SU-DHL-6 (cell line): ENCODE measurements around the gene UNC5B.

ENCODE experiments used
- H2AFZ ChIP-seq: fragments of 200-600 bp; sonication (generic); 2 replicates; pipeline ENCODE4 v1.6.1; 2014; ENCODE audit warnings: low read depth, mild to moderate bottlenecking, moderate library complexity, mixed read lengths, antibody characterized with exemption, low read length; ENCODE audit not compliant: severe bottlenecking
- H3F3A ChIP-seq: fragments of 200-600 bp; shearing (Covaris generic); 2 replicates; pipeline ENCODE4 v1.6.0; 2016; ENCODE audit warnings: antibody characterized with exemption, mild to moderate bottlenecking; ENCODE audit not compliant: insufficient read depth
- H3K27ac ChIP-seq: fragments of 200-600 bp; sonication (generic); 2 replicates; pipeline ENCODE4 v1.5.1; 2016; ENCODE audit warnings: low read depth, mild to moderate bottlenecking, low read length, moderate library complexity, mixed read lengths
- H3K27me3 ChIP-seq: fragments of 200-600 bp; sonication (generic), shearing (Covaris generic); 2 replicates; pipeline ENCODE4 v1.6.0; 2014; ENCODE audit warnings: mild to moderate bottlenecking, low read length
- H3K36me3 ChIP-seq: fragments of 200-600 bp; sonication (generic); 2 replicates; pipeline ENCODE4 v1.6.1; 2014; ENCODE audit warnings: mild to moderate bottlenecking, low read length, mixed read lengths
- H3K4me2 ChIP-seq: fragments of 300-600, 200-600 bp; shearing (Covaris generic), sonication (generic); 2 replicates; pipeline ENCODE4 v1.6.0; 2014; ENCODE audit warnings: low read length, low read depth, mild to moderate bottlenecking; ENCODE audit not compliant: poor library complexity, severe bottlenecking
- H3K4me3 ChIP-seq: fragments of 200-600 bp; sonication (generic); 2 replicates; pipeline ENCODE4 v1.5.1; 2014; ENCODE audit warnings: antibody characterized with exemption, low read length, mild to moderate bottlenecking, mixed read lengths; ENCODE audit not compliant: insufficient read depth, poor library complexity, severe bottlenecking
- H3K79me2 ChIP-seq: fragments of 200-600 bp; sonication (generic); 2 replicates; pipeline ENCODE4 v1.6.1; 2014; ENCODE audit warnings: mild to moderate bottlenecking, low read length, moderate library complexity; ENCODE audit not compliant: insufficient read depth
- H3K9ac ChIP-seq: fragments of 200-600 bp; sonication (generic); 2 replicates; pipeline ENCODE4 v1.7.0; 2014; ENCODE audit warnings: mild to moderate bottlenecking, low read length
- H3K9me2 ChIP-seq: fragments of 200-600 bp; sonication (generic); replicated peaks from 2 replicates; pipeline ENCODE4 v1.6.1; 2014; ENCODE audit warnings: low read length; ENCODE audit not compliant: insufficient read depth
- H3K9me3 ChIP-seq: fragments of 200-600 bp; sonication (generic); 2 replicates; pipeline ENCODE4 v1.6.1; 2014; ENCODE audit warnings: low read length, mixed read lengths; ENCODE audit not compliant: insufficient read depth
- H4K20me1 ChIP-seq: fragments of 200-600 bp; sonication (generic); 2 replicates; pipeline ENCODE4 v1.6.1; 2014; ENCODE audit warnings: low read depth, mild to moderate bottlenecking, antibody characterized with exemption, low read length, moderate library complexity, mixed read lengths
- CTCF ChIP-seq: fragments of 200-600 bp; sonication (generic); IDR thresholded peaks from one replicate; pipeline ENCODE4 v1.5.1; 2017; ENCODE audit warnings: antibody characterized with exemption, mild to moderate bottlenecking, low read length, moderate library complexity; ENCODE audit not compliant: insufficient read depth, poor library complexity, severe bottlenecking
- EZH2phosphoT487 ChIP-seq: fragments of 200-600 bp; sonication (generic), shearing (Covaris generic); conservative IDR thresholded peaks from 2 replicates; pipeline ENCODE4 v1.6.1; 2018; ENCODE audit warnings: mild to moderate bottlenecking, antibody characterized with exemption, low read length, moderate library complexity, mixed read lengths

UNC5B gene

GRCh38 chr10:71283876-71284275, 71.5 kb downstream of the UNC5B start:
- Histone ChIP-seq H4K20me1 (no peaks in the 10 kb centered on the region), H3K9me2 (no peaks in the 10 kb centered on the region), H3K9ac (no peak overlapping the region), H3K9me3 (no peaks in the 10 kb centered on the region), H3K79me2 (no peaks in the 10 kb centered on the region), H3F3A (no peaks in the 10 kb centered on the region), H3K27me3 (no peaks in the 10 kb centered on the region), H2AFZ (no peak overlapping the region), H3K27ac (no peak overlapping the region), H3K4me3 (no peak overlapping the region), H3K4me2 (no peak overlapping the region), H3K36me3 (no peaks in the 10 kb centered on the region)
- no peak for TF ChIP-seq EZH2phosphoT487
- no peak for TF ChIP-seq CTCF

GRCh38 chr10:71284544-71285179, 72.3 kb downstream of the UNC5B start:
- Histone ChIP-seq H3F3A (no peaks in the 10 kb centered on the region), H3K9me3 (no peaks in the 10 kb centered on the region)
- no peak for TF ChIP-seq CTCF

GRCh38 chr10:71285180-71285545, 72.8 kb downstream of the UNC5B start:
- H3K4me2 ChIP-seq: no peak overlapping the region

More at GRCh38 chr10:71284544-71285179, 72.3 kb downstream of the UNC5B start:
- Histone ChIP-seq H3K27me3 (no peaks in the 10 kb centered on the region), H3K36me3 (no peaks in the 10 kb centered on the region), H3K27ac (no peak overlapping the region), H3K4me2 (no peak overlapping the region), H3K79me2 (no peaks in the 10 kb centered on the region), H3K9me2 (no peaks in the 10 kb centered on the region), H3K4me3 (no peak overlapping the region), H2AFZ (no peak overlapping the region), H4K20me1 (no peaks in the 10 kb centered on the region), H3K9ac (no peak overlapping the region)

More at GRCh38 chr10:71285180-71285545, 72.8 kb downstream of the UNC5B start:
- H3K36me3 ChIP-seq: no peaks in the 10 kb centered on the region
- TF ChIP-seq CTCF (peak; percentile 63), EZH2phosphoT487 (no peak)
- no peak overlapping the region for H3K27ac ChIP-seq
- no peaks in the 10 kb centered on the region for H3K27me3 ChIP-seq
- no peaks in the 10 kb centered on the region for H3F3A ChIP-seq
- H3K9me2 ChIP-seq: no peaks in the 10 kb centered on the region
- H3K9me3 ChIP-seq: no peaks in the 10 kb centered on the region
- no peaks in the 10 kb centered on the region for H3K79me2 ChIP-seq
- H4K20me1 ChIP-seq: no peaks in the 10 kb centered on the region
- no peak overlapping the region for H3K4me3 ChIP-seq
- no peak overlapping the region for H3K9ac ChIP-seq
- H2AFZ ChIP-seq: no peak overlapping the region
